HG03025 (cell line): ENCODE results near the gene PFDN6.
"Not testable (repeated sequence)": the region's sequence is repeated elsewhere in the genome, so short reads cannot be mapped to it uniquely, and the experiment has no call there.

Experiments used
- ATAC-seq: cut with Tn5 transposase; IDR thresholded peaks from one replicate; pipeline ENCODE4 v1.9.1; 2021; ENCODE audit warnings: mild to moderate bottlenecking, moderate library complexity; ENCODE audit not compliant: unreplicated experiment, low FRiP score

Gene PFDN6

DNA sequence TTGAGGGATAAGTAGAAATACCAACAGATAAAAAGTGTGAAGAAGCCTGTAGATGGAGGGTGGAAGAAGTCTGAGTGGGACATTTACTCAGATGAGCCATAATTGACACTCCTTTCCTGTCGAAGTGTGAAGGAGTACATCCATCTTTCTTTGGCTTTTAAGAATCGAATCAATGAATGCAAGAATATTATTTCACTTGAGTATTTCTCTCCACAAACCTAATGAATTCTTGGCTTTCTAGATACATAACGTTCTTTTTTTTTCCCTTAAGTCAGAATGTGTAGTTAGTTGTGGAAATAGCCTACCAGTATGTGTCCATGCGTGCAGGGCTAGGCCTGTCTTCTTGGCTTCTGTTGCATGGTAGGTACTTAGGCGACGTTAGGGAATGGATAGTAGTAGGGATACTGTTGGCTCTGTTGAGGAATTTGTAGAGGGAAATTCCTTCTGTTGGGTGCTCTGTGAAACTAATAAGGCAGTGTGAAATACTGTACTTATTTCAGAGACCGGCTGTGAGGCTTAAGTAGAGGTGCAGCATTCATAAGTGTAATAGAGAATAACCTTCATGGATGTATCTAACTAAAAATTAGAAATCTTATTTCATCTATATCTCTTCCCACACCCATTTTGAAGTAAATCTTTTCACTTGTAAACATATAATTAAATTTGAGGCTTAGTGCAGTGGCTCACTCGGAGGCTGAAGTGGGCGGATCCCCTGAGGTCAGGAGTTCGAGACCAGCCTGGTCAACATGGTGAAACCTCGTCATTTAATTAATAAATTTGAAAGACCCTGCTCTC is 16.1 kb upstream of the PFDN6 start:
- ATAC-seq = no peak

DNA sequence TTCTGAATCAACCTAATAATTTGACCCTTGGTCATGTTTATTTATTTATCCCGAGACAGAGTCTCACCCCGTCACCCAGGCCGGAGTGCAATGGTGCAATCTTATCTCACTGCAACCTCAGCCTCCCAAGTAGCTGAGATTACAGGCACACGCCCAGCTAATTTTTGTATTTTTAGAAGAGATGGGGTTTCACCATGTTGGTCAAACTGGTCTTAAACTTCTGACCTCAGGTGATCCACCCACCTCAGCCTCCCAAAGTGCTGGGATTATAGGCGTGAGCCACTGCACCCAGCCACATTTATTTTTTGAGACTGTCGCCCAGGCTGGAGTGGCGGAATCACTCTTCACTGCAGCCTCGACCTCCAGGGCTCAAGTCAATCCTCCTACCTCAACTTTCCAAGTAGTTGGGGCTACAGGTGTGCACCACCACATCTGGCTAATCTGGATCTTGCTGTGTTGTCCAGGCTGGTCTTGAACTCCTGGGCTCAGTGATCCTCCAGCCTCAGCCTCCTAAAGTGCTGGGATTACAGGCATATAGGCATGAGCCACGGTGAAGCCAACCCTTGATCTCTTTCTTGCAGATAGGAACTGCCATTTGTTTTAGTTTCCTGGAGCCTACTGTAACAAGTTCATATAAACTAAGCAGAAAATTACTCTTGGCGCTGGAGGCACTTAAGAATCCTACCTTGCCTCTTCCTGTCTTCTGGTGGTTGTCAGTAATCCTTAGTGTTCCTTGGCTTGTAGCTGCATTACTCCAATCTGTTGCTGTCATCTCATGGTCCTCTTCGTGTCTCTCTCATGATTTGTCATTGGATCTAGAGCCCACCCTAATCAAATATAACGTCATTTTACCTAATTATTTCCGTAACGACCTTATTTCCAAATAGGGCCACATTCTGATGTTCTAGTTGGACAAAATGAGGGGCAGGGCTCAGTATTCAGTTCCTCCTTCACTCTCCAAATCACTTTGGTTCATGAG is 15.2 kb upstream of the PFDN6 start:
- ATAC-seq = no peak

DNA sequence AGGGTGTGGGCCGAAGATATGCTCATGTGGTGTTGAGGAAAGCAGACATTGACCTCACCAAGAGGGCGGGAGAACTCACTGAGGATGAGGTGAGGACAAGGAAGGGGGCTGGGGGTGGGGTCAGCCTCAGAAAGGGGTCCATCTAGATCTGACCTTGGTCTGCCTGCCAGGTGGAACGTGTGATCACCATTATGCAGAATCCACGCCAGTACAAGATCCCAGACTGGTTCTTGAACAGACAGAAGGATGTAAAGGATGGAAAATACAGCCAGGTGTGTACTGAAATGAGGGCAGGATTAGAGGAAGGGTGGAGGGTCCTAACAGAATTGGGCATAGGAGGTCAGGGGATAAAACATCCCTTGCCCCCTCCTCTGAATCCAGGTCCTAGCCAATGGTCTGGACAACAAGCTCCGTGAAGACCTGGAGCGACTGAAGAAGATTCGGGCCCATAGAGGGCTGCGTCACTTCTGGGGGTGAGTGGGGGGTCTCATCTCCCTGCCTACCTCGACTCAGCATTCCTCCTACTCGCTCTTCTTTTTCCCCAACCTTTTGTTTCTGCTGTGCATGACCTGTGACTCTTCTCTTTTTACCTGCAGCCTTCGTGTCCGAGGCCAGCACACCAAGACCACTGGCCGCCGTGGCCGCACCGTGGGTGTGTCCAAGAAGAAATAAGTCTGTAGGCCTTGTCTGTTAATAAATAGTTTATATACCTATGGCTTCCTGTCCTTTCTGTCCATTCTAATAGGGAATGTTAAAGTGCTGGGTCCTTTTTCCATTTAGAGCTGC is 13.4 kb upstream of the PFDN6 start:
- not testable (repeated sequence) for ATAC-seq

DNA sequence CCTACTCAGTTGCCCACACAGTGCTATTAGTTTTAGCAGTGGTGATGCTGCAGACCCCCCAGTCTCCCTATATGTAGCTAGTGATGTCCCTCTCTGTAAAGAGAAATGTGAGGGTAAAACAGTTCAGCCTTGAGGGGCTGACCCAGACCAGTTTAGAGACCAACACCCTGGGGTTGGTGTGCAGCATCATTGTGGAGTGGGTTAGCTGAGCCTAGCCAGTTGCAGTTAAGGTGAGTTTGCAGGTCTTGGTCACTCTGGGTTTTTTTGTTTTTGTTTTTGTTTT is 12.9 kb upstream of the PFDN6 start:
- no peak for ATAC-seq

DNA sequence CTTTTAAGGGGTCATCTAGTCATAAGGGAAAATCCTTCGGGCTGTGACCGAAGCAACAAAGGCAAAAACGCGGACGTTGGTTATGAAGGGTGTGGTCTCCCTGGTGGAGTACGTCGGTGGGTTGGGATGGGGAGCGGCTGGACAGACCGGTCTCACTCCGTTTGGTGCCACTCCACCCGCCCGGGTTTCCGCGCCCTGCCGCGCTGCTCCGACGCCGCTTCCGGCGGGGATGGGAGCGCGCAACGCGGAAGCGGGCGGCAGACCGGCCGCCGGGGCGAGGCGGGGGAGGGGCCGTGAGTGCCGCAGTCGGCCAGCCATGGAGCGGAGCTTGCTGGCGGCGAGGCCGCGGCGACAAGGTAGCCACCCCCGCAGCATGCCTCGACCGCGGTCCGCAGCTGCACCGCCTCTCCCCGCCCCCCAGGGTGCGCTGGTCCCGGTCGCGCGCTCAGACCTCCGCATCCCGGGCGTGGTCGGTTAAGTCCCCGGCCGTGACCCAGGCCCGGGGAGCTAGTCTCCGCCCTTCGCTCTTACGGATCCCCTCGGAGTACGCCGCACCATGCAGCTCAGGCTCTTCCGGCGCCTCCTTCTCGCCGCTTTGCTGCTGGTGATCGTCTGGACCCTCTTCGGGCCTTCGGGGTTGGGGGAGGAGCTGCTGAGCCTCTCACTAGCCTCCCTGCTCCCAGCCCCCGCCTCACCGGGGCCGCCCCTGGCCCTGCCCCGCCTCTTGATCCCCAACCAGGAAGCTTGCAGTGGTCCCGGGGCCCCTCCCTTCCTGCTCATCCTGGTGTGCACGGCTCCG is 12.3 kb upstream of the PFDN6 start, which contains the start of gene B3GALT4:
TSS of gene B3GALT4 (plus strand) at position 260 of the 799 bp plus-strand sequence. CDS start at position 557, 297 bp downstream.
- peak; percentile 51 for ATAC-seq

DNA sequence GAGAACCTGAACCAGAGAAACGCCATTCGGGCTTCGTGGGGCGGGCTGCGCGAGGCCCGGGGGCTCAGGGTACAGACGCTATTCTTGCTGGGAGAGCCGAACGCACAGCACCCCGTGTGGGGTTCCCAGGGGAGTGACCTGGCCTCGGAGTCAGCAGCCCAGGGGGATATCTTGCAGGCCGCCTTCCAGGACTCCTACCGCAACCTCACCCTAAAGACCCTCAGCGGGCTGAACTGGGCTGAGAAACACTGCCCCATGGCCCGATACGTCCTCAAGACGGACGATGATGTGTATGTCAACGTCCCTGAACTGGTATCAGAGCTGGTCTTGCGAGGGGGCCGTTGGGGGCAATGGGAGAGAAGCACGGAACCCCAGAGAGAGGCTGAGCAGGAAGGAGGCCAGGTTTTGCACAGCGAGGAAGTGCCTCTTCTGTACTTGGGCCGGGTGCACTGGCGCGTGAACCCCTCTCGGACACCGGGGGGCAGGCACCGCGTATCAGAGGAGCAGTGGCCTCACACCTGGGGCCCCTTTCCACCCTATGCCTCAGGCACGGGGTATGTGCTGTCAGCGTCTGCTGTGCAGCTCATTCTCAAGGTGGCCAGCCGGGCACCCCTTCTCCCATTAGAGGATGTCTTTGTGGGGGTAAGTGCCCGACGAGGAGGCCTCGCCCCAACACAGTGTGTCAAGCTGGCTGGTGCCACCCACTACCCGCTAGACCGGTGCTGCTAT is 11.6 kb upstream of the PFDN6 start:
- ATAC-seq = peak; percentile 1

DNA sequence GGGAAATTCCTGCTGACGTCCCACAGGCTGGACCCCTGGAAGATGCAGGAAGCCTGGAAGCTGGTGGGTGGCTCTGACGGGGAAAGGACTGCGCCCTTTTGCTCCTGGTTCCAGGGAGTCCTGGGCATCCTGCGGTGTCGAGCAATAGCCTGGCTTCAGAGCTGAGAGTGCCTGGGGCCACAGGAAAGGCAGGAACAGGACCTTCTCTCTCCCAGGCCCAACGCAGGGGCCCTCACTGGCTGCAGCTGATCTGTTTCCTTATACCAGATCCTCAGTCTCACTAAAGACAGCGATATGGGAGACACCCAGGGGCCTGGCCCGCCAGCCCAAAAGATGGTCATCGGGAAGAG is 11.0 kb upstream of the PFDN6 start:
- ATAC-seq = no peak

DNA sequence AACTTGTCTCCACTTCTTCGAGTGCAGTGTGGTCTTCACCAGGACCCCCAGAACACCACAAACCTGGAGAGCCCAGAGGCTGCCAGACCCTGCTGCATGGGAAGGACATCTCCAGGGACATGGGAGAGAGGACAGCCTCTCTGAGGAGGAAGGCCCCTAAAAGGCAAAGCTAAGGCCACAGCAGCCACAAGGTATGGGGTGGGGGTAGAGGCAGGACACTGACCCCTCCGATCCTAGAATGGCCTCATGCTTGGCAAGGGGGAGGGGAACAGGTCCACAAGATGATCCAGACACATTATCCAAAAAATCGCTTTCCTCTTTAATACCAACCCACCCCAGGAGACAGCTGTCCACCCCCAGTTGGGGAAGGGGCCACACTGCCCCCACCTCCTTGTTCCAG is 10.6 kb upstream of the PFDN6 start:
- ATAC-seq = no peak

DNA sequence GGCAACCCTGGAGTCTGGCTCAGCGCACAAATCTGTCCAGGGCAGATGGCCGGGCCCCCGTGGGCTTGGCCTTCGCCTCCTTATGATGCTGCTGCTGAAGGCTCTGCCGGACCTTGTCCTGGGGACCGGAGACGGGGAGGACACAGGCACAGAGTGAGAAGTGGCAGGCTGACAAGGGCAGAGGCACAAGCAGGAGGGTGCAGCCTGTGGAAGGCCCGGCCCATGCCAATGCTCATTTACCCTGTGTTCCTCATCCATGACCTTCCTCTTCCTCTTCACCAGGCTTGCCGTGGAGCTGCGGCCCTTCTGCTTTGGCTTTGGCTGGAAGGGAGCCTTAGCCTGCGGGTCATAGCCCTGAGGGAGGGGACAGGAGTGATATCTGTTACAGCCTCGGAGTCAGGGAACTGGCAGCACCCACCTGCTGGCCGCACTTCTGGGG is 10.1 kb upstream of the PFDN6 start:
- no peak for ATAC-seq

DNA sequence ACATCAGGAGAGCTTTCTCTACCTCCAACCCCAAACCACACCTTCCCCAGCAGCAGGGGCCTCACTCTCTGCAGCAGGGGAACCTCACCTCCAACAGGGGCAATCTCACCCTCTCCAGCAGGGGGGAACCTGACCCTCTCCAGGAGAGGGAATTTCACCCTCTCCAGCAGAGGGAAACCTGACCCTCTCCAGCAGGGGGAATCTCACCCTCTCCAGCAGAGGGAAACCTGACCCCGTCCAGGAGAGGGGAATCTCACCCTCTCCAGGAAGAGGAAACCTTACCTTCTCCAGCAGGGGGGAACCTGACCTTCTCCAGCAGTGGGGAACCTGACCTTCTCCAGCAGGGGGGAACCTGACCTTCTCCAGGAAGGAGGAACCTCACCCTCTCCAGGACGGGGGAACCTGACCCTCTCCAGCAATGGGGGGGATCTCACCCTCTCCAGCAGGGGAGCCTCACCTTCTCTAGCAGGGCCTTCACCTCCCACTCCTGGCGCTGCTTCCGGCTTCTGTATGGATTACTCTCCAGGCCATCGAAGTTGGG is 9.4 kb upstream of the PFDN6 start:
- ATAC-seq = no peak

DNA sequence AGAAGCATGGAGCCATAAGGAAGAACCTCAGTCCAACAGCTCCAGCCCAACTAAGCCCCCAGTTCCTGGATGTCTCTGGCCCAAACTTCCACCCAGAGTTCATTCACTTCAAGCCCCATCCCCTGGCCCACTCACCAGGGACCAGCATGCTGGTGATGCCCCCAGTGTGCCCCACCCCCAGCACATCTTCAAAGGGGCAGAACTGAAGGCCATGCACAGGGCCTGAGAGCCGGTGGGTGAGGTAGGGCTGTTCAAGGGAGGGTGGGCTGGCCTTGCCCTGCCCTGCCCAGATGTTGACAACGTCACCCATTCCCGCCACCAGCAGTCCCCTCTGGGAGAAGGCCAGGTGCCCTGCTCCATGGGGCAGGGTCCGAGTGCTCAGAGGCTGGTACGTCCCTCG is 8.9 kb upstream of the PFDN6 start:
- ATAC-seq = no peak

DNA sequence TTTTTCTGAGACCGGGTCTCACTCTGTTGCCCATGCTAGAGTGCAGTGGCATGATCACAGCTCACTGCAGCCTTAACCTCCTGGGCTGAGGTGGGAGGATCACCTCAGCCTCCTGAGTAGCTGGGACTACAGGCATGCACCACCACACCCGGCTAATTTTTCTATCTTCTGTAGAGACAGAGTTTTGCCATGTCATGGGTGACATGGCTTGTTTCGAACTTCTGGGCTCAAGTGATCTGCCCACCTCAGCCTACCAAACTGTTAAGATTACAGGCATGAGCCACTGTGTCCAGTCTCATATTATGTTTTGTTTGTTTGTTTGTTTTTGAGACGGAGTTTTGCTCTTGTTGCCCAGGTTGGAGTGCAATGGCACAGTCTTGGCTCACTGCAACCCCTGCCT is 4.2 kb upstream of the PFDN6 start:
- not testable (repeated sequence) for ATAC-seq

DNA sequence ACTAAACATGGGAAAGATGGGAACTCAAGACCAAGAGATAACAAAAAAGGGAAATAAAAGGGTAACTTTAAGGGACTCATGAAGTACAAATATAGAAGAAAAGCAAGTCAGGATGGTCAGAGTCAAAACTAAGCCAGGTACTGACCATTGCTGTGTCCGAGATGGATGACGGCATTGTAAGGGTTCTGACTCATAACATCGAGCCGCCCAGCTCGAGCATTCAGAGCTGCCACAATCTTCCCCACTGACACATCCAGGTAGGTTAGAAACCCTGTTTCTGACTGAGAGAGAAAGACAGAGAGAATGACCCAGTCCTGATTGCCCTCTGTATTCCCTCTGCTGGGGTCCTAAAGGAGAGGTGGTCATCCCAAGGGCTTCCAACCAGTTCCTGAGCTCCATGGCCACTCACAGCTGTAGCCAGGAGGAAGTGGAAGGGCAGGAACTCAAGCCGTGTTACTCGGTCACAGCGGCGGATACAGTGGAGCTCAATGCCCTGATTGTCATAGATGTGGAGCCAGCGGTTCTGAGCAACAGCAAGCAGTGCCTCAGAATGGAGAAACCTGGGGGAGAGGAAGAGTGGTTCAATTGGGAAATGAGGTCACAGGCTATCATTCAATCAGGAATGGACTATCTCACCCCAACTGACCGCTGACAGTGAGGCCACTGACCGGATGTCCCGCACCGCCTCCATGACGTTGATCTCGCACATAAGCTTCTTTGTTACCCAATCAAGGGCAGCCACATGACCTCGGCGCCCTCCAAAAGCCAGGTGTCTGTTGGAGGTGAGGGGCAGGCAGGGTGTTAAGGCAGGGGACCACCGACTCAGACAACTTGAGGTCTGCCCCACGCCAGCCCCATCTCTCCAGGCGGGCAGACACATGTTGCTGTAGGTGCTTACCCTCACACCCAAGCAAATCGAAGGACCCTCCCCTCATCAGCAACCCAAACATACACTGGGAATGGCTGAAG is 2.2 kb upstream of the PFDN6 start:
- ATAC-seq = no peak

DNA sequence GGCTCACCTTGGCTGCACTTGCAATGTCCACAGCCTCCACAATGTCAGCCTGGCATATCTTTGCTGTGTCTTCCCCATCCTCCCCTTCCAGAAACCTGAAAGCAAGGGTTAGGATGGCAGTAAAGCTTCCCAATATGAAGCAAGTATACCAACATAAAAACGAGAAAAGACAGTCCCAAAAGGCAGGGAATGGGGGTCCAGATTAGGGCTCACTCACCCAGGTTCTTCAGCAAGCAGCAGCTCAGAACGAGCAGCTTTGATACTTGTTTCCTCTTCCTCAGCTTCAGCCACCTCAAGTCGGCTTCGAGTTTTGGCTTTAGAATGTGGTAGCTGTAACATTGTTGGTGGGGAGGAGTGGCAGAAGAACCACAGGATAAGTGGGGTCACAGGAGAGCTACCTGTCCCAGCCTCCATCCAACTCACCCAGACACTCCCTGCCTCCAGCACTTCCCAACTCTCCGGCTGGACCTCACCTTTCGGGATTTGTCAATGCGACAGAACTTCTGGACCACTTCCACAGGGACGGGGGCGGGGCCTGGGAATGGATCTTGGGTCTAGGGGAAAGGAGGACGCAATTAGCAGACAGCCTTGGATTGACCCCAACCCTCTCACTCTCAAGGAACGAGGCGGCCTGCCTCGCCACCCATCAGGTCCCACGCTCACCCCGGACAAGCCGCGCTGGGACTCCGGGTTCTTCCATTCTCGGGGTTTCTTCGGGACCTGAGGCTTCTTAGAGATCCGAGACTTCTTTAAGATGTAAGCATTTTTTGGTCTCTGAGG is 1.1 kb upstream of the PFDN6 start:
- ATAC-seq = no peak

DNA sequence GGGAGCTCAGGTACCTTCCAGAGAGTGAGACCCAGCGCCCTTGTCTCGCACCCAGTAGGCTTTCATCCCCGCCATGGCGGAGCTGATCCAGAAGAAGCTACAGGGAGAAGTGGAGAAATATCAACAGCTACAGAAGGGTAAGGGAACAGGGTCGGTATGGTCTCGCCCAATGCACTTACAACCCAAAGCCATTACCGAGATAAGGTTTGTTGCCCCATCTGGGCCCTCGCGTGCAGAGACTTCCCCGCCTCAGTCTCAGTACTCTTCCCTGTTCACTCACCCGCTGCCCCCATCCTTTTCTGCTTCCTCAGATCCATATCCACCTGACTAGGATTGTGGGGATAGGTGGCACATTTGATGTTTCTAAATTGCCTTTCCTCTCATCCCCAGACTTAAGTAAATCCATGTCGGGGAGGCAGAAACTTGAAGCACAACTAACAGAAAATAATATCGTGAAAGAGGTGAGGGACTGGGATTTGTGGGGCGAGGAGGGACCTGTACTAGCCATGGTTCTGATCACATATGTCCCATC is 449 bp downstream of the PFDN6 start:
- no peak for ATAC-seq

DNA sequence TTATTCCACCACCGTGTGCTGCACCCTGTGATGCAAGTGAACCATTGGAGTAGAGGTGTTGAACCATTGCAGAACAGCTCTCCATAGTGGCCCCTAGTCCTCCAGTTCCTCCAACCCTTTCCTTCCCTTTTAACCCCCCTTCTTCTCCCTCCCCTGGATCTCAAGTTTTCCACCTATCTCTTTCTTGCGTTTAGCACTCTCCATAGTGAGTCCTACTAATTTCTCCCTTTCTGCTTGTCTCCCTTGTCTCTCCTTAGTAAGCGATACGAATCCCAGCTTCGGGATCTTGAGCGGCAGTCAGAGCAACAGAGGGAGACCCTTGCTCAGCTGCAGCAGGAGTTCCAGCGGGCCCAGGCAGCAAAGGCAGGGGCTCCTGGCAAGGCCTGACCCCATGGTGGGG is 1.1 kb downstream of the PFDN6 start:
- no peak for ATAC-seq
